SKM-1 treated with dmso at 0.1 percent for 144 hours (cell line): ENCODE data around the gene CTNNBIP1.

Source experiments
- DNase-seq: peaks from one replicate; lab custom pipeline; 2025; ENCODE audit not compliant: unreplicated experiment; lab: John Stamatoyannopoulos, UW

CTNNBIP1 gene

DNA sequence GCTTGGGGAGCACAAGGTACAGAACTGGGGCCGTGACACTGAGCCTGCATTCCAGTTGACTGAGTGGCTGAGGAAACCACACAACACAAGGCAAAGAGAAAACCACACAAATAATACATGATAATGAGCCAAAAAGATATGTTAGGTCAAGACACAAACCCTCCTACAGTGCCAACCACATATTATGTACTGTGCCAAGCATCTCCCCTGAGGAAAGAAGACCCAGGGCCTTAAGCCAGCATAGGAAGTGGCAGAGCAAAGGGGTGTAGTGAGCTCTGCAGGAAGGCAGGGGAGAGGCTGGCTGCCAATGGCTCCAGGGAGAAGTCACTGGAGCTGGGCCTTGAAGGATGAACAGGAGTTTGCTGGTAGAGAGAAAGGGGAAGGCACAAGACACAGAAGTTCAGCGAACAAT, 28.2 kb downstream of the CTNNBIP1 start:
- no peak for DNase-seq

DNA sequence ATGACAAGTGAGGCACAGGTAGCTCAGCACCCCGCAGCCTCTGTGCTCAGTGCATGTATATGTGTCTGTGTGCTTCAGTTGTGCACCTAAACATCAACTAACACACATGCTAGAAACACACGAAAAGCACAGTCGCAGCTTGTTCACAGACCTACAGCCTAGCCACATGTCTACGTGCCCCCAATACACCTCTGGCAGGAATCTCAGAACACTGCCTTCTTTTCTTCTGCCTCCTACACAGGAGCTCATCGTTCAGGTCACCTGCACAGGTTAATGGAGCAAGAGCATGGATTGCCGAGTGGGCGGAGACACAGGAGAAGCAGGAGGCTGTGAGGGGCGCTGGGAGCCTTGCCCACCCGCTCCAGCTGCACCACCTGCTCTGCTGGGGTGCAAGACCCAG, 31.7 kb downstream of the CTNNBIP1 start:
- no peak for DNase-seq

DNA sequence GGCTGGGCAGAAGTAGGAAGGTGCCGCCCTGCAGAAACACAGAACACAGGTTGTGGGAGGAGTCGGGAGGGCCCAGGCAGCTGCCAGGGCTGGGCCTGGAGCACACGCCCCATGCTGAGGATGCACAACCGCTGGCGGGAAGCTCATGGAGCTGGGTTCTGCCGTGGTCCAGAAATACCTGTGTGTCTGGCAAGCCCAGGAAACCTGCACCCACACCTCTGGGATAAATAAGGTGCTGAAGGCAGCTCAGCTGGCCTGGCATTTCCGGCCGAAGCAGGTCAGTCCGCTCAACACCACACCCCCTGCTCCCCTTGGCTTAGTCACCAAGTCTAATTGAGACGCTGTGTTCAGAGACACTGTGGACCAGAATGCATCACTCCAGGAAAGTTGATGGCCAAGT, 32.1 kb downstream of the CTNNBIP1 start:
- DNase-seq = no peak

DNA sequence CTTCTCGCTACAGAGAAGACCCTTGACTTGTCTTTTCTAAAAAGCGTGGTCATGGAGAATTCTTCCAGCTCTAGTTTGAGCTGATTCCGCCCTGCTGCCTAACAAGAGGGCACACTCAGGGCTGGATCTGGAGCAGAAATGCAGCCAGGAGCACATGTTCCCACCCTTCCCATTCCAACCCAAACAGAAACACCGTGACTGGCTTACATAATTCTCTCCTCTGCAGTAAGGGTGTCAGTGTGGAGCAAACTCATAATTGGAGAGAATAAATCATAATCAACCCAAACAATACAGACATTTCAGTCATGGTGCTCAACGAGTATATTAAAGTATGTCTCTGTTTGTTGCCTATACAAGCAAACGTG, 34.5 kb downstream of the CTNNBIP1 start:
- DNase-seq = no peak

DNA sequence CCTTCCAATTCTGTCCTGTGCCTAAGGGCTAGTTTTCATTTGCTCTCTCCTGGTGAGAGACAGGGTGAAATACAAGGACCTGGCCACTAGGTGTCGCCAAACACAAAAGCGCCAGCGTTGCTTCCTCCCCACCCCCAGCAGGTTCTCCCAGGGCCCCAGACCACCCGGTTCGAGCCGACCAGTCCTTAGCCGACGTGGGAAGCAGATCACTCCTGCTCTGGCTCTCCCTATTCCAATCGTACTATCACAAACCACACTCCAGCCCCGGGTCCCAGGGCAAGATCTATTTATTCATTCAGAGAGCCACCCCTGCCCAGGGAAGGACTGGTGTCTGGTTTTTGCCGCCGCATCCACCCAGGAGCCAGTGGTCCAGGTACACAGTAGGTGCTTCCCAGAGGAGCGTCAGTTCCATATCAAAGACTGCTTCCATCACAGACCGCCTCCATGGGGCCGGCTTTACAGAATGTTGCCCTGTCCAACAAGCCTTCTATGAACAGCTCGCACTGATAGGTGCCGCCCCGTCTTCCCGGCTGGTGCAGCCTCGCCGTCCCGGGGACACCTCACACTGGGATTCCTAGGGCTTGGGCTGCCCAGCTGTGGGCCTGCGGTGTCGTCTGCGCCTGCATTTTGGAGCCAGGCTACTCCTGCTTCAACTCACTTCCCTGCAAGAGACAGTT, 35.0 kb downstream of the CTNNBIP1 start:
- peak; percentile 69 for DNase-seq

DNA sequence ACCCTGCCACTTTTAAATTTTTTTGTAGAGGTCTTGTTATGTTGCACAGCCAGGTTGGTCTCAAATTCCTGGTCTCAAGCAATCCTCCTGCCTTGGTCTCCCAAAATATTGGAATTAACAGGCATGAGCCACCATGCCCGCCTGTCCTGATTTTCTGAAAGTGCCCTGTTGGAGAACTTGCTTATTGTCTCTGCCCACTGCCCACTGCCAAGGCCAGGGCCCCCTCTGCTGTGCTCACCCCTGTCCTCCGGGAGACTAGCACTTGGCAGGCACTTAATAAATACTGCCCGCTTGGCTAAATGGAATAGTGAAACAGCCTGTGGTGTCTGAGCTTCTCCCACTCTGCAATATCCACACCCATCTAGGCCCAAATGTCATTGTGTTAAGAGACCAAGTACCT, 35.7 kb downstream of the CTNNBIP1 start:
- DNase-seq = no peak

DNA sequence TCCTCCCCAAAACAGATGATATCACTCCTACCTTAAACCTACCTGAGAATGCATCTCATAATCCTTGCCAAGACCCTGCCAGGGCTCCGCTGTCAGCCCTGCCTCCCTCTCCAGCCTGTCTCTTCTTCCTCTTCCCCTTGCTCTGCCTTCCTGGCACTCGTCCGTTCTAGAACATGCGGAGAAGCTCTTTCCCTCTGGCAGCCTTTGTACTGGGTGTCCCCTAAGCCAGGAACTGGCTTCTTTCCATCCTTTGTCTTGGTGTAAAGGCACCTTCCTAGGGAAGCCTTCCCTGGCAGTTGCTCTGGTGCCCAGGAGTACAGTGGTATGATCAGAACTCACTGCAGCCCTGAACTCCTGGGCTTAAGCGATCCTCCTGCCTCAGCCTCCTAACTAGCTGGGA, 36.1 kb downstream of the CTNNBIP1 start:
- DNase-seq = no peak

DNA sequence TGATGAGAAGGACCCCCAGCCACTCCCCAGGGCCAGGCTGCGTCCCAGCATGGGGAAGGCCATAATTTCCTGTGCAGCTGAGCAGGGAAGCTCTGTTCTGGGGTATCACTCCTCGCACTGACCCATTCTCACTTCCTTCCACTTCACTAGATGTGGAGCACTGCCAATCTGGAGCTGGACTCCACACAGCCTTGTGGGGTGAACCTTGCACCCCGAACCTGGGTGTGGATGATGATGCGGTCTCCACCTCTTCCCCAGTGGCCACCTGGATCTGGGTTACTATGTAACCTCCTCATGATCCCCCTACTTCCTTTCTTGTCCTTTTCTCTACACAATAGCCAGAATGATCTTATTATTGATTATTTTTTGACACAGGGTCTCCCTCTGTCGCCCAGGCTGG, 36.7 kb downstream of the CTNNBIP1 start:
- no peak for DNase-seq

DNA sequence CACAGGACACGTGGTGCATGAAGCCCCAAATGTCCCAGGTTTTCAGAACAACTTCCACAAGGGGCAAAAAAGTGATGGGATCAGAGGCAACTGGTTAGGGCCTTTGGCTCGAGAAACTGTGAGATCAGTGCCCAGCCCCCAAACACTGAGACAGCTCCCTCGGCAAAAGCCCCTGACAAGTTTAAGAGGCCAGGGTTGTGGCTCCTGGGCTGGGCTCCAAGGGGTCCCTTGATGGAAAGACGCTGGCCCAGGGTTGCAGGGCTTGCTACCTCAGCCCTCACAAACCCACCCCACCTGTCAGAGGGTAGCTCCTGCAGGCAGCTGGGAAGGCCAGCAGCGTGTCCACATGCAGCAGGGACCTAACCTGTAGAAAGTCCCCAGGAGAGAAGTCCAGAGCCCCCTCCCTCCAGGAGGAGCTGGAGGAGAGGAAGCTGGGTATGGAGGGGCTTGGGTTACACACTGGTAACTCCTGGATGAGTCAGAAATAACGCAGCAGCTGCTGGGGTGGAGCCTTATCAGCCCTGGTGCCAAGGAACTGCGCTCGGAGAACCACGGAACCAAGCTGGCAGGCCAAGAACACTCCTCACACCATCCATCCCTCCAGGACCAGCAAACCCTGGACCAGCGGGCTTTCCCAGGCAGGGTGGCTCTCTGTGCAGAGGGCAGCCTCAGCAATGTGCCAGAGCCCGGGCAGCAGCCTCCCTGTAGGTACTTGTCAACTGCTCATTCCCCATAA, 37.5 kb downstream of the CTNNBIP1 start:
- no peak for DNase-seq

DNA sequence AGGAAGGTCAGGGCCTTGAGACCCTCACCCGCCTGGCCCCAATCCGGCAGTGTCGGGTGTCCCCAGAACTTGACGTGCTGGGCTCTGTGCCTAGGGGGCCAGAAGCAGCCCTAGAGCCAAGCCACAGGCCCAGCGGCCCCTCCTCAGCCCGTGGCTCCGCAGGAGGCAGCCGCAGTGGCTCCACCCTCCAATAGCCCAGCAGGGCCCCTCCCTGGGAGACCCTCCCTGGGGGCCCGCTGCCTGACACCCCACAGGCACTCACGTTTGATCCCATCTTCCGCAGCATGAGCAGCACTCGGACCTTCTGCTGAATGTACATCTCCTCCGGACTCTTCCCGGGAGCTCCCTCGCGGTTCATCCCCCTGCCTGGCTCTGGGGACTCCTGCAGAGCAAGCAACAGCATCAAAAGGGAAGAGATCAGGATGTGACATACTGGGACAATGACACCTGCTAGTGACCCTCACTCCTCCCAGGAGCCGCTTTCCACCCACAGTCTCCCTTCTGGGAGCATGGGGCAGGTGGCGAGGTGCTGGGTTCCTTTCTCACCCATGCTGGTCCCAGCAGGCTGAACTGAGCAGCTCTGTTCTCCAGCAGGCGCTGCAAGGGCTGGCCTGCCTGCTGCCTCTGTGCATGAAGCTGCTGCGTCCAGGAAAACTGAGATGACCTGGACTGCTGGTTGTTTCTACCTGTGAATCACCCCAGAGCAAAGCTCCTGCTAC, 38.2 kb downstream of the CTNNBIP1 start:
- DNase-seq = no peak

DNA sequence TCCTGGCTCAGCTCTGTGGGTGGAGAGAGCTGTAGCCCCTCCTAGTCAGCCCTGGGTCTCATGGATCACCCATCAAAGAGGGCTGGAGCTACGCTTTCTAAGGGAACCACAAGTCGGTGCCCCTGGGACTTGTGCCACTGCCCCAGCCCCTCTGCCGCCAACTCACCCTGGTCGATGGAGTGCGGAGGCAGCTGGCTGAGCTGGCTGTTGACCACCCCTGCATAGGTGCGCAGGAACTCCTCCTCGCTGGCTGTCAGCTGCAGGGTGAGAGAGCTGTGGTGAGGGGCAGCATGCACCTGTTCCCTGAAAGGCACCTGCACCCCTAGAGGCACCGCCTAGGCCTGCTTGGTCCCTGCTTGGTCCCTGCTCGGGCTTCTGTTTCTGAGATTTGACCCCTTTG, 39.0 kb downstream of the CTNNBIP1 start:
- DNase-seq = no peak

DNA sequence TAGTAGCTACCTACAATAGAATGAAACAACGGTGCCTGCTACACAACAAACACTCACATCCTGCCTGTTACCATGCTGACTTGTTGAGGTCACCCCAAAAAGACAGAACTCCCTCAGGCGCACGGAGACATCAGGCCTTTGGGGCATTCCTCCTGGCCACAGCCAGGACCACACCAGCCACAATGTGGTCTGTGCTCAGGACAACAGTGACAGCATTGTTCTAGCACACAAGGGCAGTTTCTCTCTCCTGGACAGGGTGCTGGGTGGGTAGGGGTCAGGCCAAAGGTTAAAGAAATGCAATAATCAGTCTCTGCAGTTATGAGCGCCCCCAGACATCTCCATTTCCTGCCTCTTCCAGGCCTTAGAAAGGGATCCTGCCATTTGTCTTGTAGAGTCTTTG, 39.5 kb downstream of the CTNNBIP1 start:
- no peak for DNase-seq

DNA sequence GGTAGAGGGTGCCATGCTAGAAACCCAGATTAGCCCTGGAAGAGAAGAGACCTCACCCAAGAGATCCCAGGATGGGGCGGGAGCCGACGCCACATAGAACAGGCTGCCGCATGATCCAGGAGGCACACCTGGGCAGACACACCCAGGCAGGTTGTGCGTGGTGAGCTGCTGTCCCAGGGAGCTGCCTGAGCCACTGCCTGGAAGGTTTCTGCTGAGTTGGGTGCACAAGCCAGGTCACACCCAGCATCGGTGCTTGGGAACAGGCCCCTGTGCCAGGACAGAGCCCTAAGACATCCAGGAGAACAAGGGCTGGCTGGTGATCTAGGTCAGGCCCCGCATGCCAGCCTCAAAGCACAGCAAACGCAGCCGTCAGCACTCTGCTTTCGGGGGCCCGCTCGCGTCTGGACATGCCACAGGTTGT, 40.2 kb downstream of the CTNNBIP1 start:
- no peak for DNase-seq

DNA sequence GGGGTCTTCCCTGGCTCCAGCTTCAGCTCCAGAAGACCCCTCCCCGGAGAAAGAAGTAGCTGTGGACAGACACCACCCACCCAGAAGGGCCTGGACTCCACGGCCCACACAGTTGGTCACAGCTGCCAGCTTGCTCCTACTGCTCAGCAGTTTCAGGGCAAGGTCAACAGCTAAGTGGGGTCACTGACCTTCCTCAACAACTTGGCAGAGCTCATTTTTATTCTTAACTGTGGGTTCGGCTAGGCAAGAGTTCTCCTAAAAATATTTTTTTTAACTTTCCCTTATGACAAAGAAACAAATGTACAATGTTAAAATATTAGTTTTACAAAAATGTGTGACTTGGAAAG, 41.9 kb downstream of the CTNNBIP1 start:
- DNase-seq = no peak

DNA sequence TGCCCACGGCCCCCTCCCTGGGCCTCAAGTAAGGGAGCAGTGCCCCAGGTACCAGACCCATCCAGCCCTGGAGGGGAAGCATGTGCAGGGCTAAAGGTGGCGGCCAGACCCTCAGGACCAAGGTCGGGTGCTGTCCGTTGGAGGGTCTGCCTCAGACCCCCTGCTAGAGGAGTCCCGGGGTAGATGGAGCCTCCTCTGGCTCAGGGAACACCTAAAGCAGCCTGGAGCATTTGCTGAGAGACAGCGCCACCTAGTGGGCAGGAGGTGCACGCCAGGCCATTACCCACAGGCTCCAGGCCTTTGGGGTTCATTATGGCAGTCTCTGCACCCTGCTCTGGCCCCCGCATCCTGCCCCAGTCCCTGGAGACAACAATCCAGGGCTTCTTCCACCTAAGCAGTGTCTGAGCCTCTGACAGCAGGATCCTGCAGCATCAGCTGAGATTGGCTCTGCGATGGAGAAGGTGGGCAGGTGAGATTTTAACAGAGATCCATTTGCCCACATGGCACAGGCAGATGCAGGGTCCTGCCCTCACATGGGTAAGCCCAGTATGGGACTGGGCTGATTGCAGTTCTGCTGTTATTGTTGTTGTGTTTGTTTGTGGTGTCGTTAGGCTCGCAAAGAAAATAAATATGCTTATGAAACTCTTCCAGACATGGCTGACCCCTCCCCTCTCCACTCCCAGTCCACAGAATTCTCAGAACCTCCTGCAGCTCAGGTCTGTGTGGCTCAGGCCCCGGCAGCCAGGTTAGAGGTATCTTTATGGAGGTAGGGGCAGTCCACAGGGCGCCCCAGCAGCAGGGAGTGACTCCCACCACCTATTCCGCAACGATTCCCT, 42.4 kb downstream of the CTNNBIP1 start:
- peak; percentile 55 for DNase-seq

DNA sequence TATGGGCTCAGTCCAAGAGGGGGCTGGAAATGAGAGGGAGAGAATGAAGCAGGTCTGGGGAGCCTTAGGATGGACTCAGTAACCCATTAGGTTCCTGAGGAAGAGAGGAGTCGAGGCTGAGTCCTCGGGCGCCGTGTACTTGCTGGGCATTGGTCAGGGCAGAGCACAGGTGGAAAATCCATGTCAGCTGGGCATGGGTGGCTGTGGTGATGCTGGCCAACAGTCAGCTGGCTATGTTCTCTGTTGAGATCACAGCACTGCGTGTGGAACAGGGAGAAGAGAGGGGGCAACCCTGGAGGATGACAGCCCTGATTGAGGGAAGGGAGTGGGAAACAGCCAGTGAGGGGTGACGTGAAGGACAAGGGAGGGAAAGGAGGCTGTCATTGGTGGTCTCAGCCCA, 43.2 kb downstream of the CTNNBIP1 start:
- DNase-seq = no peak

DNA sequence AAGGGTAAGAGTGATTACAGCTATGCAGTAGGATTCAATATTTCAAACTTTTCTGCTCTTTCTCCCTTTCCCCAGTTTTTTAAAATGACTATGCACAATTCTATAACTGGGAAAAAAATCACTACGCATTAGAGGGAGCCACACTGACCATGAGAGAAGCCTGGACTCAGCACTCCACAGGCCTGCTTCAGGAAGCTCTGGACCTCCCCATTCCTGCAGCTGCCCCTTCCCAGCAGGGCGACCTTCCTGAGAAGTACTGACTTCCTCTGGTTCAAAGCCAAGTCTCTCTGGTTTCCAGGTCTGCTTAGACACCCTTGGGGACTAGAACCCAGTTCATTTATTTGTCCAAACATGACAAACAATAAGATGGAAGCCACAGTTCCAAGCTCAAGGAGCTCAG, 44.3 kb downstream of the CTNNBIP1 start:
- no peak for DNase-seq

DNA sequence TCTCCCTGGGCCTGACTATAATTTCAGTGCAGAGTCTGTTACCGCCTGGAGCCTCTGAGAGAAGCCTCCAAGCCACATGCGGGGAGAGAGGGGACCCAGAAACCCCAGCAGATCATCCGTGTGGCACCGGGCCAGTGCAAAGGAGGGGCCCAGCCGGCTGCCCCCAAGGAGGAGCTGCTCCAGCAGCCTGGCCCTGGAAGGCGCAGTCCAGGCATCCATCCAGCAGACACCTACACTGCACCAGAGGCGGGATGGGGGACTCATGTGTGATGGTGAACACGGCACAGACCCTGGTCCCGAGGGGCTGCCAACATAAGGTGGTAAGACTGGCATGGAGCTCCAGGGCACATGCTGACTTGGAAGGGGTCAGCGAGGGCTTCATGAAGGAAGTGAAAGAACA, 46.7 kb downstream of the CTNNBIP1 start:
- DNase-seq = no peak

DNA sequence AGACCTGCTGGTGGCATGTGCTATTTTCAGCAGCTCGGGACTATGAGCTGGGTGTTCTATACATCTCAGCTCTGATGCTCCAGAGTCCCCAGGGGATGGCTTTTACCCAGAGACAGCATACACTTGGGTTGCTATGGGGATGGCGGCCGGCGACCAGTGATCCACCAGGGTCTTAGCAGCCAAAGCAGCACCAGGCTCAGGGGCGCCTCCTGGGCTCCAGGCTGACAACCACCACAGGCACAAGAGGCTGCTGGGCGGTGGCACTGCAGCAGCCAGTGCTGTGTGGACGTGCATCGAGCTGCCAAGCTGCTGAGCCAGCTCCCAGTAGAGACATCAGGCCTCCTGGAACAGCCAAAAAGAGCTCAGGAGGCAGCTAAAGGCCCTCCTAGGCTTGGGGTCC, 48.7 kb downstream of the CTNNBIP1 start:
- no peak for DNase-seq

DNA sequence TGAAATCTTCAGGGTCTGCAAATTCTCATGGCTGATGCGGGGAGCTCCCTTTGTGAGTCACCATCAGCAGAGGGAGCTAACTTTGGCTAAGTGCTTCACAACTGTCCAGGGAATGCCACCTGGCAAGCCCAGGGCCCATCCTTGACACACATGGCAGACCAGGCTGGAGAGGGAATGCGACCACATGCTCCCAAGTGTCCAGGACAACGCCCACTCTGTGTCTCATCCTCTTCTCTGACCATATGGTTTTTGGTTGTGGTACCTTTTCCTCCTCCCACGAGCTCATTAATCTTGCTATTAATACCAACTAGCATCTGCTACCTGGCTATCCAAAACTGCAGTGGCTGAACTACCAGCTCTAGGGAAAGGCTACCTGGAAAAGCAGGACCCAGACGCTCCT, 49.2 kb downstream of the CTNNBIP1 start:
- no peak for DNase-seq

DNA sequence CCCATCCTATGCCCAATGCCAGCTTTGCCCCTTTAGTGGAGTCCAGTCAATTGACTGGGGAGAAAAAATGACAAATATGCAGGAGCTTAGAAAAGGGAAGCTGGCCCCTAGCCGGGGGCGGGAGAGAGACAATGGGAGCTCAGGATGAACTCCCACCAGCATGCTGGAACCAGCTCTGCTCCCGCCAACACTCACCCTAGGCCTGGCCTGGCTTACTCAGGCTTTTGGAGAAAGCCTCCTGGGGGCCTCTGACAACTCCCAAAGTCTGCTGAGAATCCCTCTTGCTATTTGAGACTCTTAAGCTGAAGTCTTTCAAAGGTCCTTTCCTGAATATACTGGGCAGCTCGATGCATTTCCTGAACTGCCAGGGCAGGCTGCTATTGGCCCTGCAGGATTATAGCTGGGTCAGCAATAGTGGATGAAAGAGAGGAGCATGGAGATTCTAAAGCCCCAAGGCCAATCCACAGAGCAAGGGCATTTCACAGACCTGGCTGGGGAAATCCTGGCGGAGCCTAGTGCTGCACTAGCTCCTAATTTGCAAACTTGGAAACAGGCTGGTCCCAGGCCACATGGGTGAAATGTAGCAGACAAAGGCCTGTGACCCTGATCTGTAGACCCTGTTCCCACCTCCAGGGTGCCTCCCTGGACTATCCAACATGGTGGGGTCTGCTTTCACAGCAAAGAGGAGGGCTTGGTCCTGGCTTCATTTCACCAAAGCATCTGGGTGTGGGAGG, 50.6 kb downstream of the CTNNBIP1 start:
- DNase-seq = no peak
